ENCODE measurements around the gene SPINK5. TPM values are rescaled to one million over a fixed set of nuclear protein-coding genes. Genes with fewer than 3 reads are reported as not detected.

The SPINK5 gene
- total RNA-seq, 4 donors from 2014 or later: 0.06 to 1.2 (median 0.45) TPM; not detected in 1

- WGBS: 95% methylated on average over 1 of the region's 1 CpG
- intact Hi-C loops (cut with DNase I): no loop called here
Observed at GRCh38 chr5:148162038-148162437, 98.3 kb downstream of the SPINK5 start.

GRCh38 chr5:148163345-148163744 is 99.6 kb downstream of the SPINK5 start:
- no peak for DNase-seq (ENCODE audit: extremely low spot score)
- intact Hi-C loops (cut with DNase I): no loop called here
- H3K9me3 ChIP-seq: no peaks in the 10 kb centered on the region
- no peak overlapping the region for H3K27ac ChIP-seq (replicated peaks in 1 of 4)
- no peak overlapping the region for H3K4me3 ChIP-seq
- no peaks in the 10 kb centered on the region for H3K4me1 ChIP-seq
- no peak for TF ChIP-seq POLR2AphosphoS5 (IDR thresholded peaks at IDR 0.05)
- no peak for TF ChIP-seq POLR2A (IDR thresholded peaks at IDR 0.05; ENCODE audit: low read depth)
- TF ChIP-seq CTCF (IDR thresholded peaks at IDR 0.05): no peak
- TF ChIP-seq EP300 (IDR thresholded peaks at IDR 0.05): no peak
- H3K36me3 ChIP-seq: no peaks in the 10 kb centered on the region
- 80% methylated on average over 1 of the region's 1 CpG for WGBS
- H3K27me3 ChIP-seq: no peaks in the 10 kb centered on the region

More at GRCh38 chr5:148162038-148162437, 98.3 kb downstream of the SPINK5 start:
- Histone ChIP-seq H3K4me3 (no peak overlapping the region), H3K36me3 (no peaks in the 10 kb centered on the region), H3K9me3 (no peaks in the 10 kb centered on the region), H3K4me1 (no peaks in the 10 kb centered on the region), H3K27me3 (no peaks in the 10 kb centered on the region), H3K27ac (replicated peaks in 1 of 4) (no peak overlapping the region)
- no peak for DNase-seq (ENCODE audit: extremely low spot score)
- TF ChIP-seq CTCF (IDR thresholded peaks at IDR 0.05) (no peak), POLR2AphosphoS5 (IDR thresholded peaks at IDR 0.05) (no peak), POLR2A (IDR thresholded peaks at IDR 0.05; ENCODE audit: low read depth) (no peak), EP300 (IDR thresholded peaks at IDR 0.05) (no peak)

GRCh38 chr5:148166550-148167283 is 102.9 kb downstream of the SPINK5 start:
- no peaks in the 10 kb centered on the region for H3K36me3 ChIP-seq
- DNase-seq (ENCODE audit: extremely low spot score): no peak
- TF ChIP-seq POLR2A (IDR thresholded peaks at IDR 0.05; ENCODE audit: low read depth) (no peak), EP300 (IDR thresholded peaks at IDR 0.05) (no peak), POLR2AphosphoS5 (IDR thresholded peaks at IDR 0.05) (no peak), CTCF (IDR thresholded peaks at IDR 0.05) (no peak)
- H3K27me3 ChIP-seq: no peaks in the 10 kb centered on the region
- 88% methylated on average over 4 of the region's 4 CpGs for WGBS
- intact Hi-C loops (cut with DNase I): no loop called here
- no peaks in the 10 kb centered on the region for H3K4me1 ChIP-seq
- no peaks in the 10 kb centered on the region for H3K9me3 ChIP-seq
- no peak overlapping the region for H3K27ac ChIP-seq (replicated peaks in 1 of 4)
- no peak overlapping the region for H3K4me3 ChIP-seq

- H3K36me3 ChIP-seq: no peaks in the 10 kb centered on the region
- H3K27ac ChIP-seq (replicated peaks in 1 of 4): no peak within 1 kb of the TSS
- intact Hi-C loops (cut with DNase I): no loop called here
- DNase-seq (ENCODE audit: extremely low spot score): no peak
- no peaks in the 10 kb centered on the region for H3K4me1 ChIP-seq
- TF ChIP-seq EP300 (IDR thresholded peaks at IDR 0.05) (no peak), POLR2A (IDR thresholded peaks at IDR 0.05; ENCODE audit: low read depth) (no peak), CTCF (IDR thresholded peaks at IDR 0.05) (no peak), POLR2AphosphoS5 (IDR thresholded peaks at IDR 0.05) (no peak)
- H3K27me3 ChIP-seq: no peaks in the 10 kb centered on the region
- no peak within 1 kb of the TSS for H3K4me3 ChIP-seq
- H3K9me3 ChIP-seq: no peaks in the 10 kb centered on the region
- WGBS: 95% methylated on average over 1 of the region's 1 CpG
Observed at GRCh38 chr5:148168246-148168645, 104.5 kb downstream of the SPINK5 start, which contains the start of gene SPINK14. Gene SPINK14 (plus strand): TSS chr5:148168546. CDS start chr5:148169733, 1,187 bp downstream.
